K562 (cell line): Measurements from ENCODE around the gene DHRS3.

ENCODE experiments used
- EZH2 ChIP-seq: IDR thresholded peaks from 2 replicates; pipeline ENCODE4 v1.6.1; 2012; ENCODE audit warnings: low read depth, mild to moderate bottlenecking, inconsistent platforms, low read length, borderline replicate concordance
- MAFF ChIP-seq: IDR thresholded peaks from 2 replicates; pipeline ENCODE4 v1.6.1; 2012; ENCODE audit warnings: low read length, improper control_type of control experiment
- PRMT5 ChIP-seq: sonication (generic); formaldehyde crosslinking; IDR thresholded peaks from 2 replicates; pipeline ENCODE4 v1.5.0; 2020; ENCODE audit warnings: missing genetic modification reagents
- SPI1 ChIP-seq: IDR thresholded peaks from 2 replicates; pipeline ENCODE4 v1.6.1; 2011; ENCODE audit warnings: low read depth, low read length, control low read depth, borderline replicate concordance
- XRCC3 ChIP-seq: fragments of 450-650 bp; IDR thresholded peaks from 2 replicates; pipeline ENCODE4 v1.6.1; 2017; ENCODE audit warnings: mild to moderate bottlenecking, moderate library complexity
- XRCC5 ChIP-seq: fragments of 200-400 bp; formaldehyde crosslinking; IDR thresholded peaks from 2 replicates; pipeline ENCODE4 v1.6.1; 2017; ENCODE audit warnings: low read depth, mild to moderate bottlenecking, low read length
- TF ChIP-seq, protein P1 (sequence below), 3 experiments: IDR thresholded peaks in 2 of 3; conservative IDR thresholded peaks in 1 of 3; 2 replicates each; pipeline ENCODE4 v1.5.1; 2011 to 2012; ENCODE audit warnings: low read length in 3 of 3, mild to moderate bottlenecking in 3 of 3, control low read depth in 2 of 3, improper control_type of control experiment in 1 of 3, inconsistent platforms in 1 of 3, low read depth in 1 of 3, mixed read lengths in 1 of 3, moderate library complexity in 1 of 3; ENCODE audit not compliant: insufficient read depth in 2 of 3

DNA sequence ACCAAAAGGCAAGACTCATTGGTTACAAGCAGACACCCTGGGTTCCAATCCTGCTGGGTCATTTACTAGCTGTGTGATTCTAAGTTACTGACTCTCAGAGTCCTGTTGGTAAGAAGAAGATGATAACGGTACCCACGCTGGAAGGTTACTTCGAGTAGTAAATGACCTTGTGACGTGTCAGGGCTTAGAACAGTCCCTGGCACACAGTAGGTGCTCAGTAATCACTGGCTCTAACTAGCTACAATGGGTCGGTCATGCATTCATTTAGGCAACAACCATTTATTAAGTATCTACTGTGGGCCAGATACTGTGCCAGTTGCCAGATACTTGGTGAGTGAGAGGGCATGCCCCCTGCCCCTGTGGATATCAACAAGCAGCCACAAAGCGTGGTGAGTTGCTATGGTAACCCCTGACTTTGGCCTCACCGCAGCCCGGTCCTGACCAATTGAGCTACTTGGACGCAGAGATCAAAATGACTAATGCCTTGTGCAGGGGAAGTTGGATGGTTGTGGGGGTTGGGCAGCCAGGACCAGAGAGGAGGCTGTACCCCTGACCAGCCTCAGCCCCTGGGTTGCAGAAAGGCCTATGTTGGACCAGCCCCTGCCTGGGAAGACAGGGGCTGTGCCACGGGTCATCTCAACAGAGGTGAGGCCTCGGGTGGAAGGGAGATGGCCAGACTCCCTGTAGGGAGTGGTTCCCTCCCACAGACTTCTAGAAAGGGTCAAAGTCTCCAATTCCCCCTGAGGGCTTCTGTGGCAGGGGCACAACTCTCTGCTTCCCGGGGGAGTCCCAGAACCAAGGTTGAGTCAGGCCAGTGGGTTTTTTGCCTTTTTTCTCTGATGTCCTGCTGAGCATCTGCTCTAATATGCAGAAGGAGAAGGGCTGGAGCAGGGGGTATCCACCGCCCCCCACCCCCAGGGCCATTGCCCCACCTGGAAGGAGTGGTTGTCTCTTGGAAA is 16.0 kb downstream of the DHRS3 start:
- TF ChIP-seq XRCC3 = no peak
- TF ChIP-seq XRCC5 = 0 out of 2 replicates have a peak, but pooled peaks have one; percentile 36
- no peak for TF ChIP-seq PRMT5 (CRISPR knock-in tag)
- TF ChIP-seq, protein P1, sequence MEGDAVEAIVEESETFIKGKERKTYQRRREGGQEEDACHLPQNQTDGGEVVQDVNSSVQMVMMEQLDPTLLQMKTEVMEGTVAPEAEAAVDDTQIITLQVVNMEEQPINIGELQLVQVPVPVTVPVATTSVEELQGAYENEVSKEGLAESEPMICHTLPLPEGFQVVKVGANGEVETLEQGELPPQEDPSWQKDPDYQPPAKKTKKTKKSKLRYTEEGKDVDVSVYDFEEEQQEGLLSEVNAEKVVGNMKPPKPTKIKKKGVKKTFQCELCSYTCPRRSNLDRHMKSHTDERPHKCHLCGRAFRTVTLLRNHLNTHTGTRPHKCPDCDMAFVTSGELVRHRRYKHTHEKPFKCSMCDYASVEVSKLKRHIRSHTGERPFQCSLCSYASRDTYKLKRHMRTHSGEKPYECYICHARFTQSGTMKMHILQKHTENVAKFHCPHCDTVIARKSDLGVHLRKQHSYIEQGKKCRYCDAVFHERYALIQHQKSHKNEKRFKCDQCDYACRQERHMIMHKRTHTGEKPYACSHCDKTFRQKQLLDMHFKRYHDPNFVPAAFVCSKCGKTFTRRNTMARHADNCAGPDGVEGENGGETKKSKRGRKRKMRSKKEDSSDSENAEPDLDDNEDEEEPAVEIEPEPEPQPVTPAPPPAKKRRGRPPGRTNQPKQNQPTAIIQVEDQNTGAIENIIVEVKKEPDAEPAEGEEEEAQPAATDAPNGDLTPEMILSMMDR (IDR thresholded peaks at IDR 0.05 in 2 of 3, conservative IDR thresholded peaks at IDR 0.05 in 1 of 3; ENCODE audit: insufficient read depth in 2 of 3, low read depth in 1 of 3, low read length in 3 of 3) = no peak
- no peak for TF ChIP-seq EZH2
- TF ChIP-seq SPI1 = peak; percentile 61
- TF ChIP-seq MAFF = no peak
